Left lung (tissue), 10 donors: ENCODE results near the gene LRRC23. TPM values are rescaled to one million over a fixed set of nuclear protein-coding genes. Genes with fewer than 3 reads are reported as not detected.

Experiments used
- ATAC-seq: fragments of 200-7000 bp; cut with Tn5 transposase; one replicate; pipeline ENCODE4 v1.9.1; 2020; ENCODE audit warnings: moderate library complexity
- DNase-seq, 4 donors: peaks; one replicate each; pipeline ENCODE4 v3.0.0-alpha.2; 2013 to 2020
- H3K27ac ChIP-seq, 2 donors: fragments of 200-600 bp; sonication (generic) in 1 of 2; one replicate each; pipeline versions ENCODE4 v1.5.0 to v1.8.0; 2020 to 2021
- H3K27me3 ChIP-seq, 2 donors: fragments of 200-600 bp; sonication (generic) in 1 of 2; one replicate each; pipeline versions ENCODE4 v1.5.0 to v1.8.0; 2020 to 2021
- H3K36me3 ChIP-seq, 2 donors: fragments of 200-600 bp; sonication (generic) in 1 of 2; one replicate each; pipeline versions ENCODE4 v1.5.0 to v1.8.0; 2020 to 2021
- H3K4me1 ChIP-seq, 2 donors: fragments of 200-600 bp; one replicate each; pipeline ENCODE4 v1.8.0; 2021
- H3K4me3 ChIP-seq, 2 donors: fragments of 200-600 bp; sonication (generic) in 1 of 2; one replicate each; pipeline versions ENCODE4 v1.5.0 to v1.8.0; 2020 to 2021; ENCODE audit warnings: mild to moderate bottlenecking in 1 of 2
- H3K9me3 ChIP-seq, 2 donors: fragments of 200-600 bp; sonication (generic) in 1 of 2; one replicate each; pipeline versions ENCODE4 v1.5.0 to v1.8.0; 2020 to 2021
- CTCF ChIP-seq, 2 donors: fragments of 200-600 bp; sonication (generic) in 1 of 2; IDR thresholded peaks; one replicate each; pipeline versions ENCODE4 v1.5.0 to v1.8.0; 2021; ENCODE audit warnings: antibody characterized with exemption in 2 of 2
- intact Hi-C, 2 donors: fragments of 100-400 bp; cut with DNase I; formaldehyde crosslinking; loops; one replicate each; pipeline versions ENCODE4 v1.11.2 to v1.14.2; 2022
- microRNA-seq, 2 donors: library from miRNA; unstranded; fragments of <30 nt; microRNA quantifications; one replicate each; pipeline ENCODE4, GENCODE V29; 2019
- polyA plus RNA-seq, 6 donors: library from polyadenylated mRNA; unstranded; fragments of 120-200 nt; gene quantifications; one replicate each; pipeline ENCODE4 v1.2.1, GENCODE V29; 2013; ENCODE audit not compliant: insufficient read length in 6 of 6
- total RNA-seq, 2 donors: library from RNA; stranded (reverse); fragmentation: NEBNext Ultra II Directional; extraction: Animal tissue kit (Norgen Biotek cat#: 25700); gene quantifications; one replicate each; pipeline ENCODE4 v1.2.1, GENCODE V29; 2021
- donor health status: DM: no; HTN: yes; CAD: no.
- donor health status: DM: no; HTN: no; CAD: no.

LRRC23 gene
- total and polyA plus RNA-seq, 8 donors: 11.0 to 36.8 (median 22.1) TPM

GRCh38 chr12:6963016-6963731, 58.6 kb downstream of the LRRC23 start:
- peaks cover 3 to 57% of the 10 kb centered on the region in 2 donors for H3K36me3 ChIP-seq
- TF ChIP-seq CTCF (IDR thresholded peaks at IDR 0.05): peak in 1 of 2 donors; percentile 17
- ATAC-seq: peak; percentile 78
- peak overlapping the region; percentile 33 to 47 for H3K4me3 ChIP-seq
- peak overlapping the region; percentile 83 to 93 for H3K27ac ChIP-seq
- no peaks in the 10 kb centered on the region for H3K9me3 ChIP-seq
- intact Hi-C loops: no loop called here
- no peaks in the 10 kb centered on the region for H3K27me3 ChIP-seq
- peak in 3 of 4 donors; percentile 84 to 91 (median 87) for DNase-seq
- H3K4me1 ChIP-seq: peaks cover 31 to 86% of the 10 kb centered on the region in 2 donors

Small RNAs within 50 kb of the gene (microRNA-seq; reads per million reads assigned to microRNA genes)
- gene MIR141: 1,598 to 2,163 reads per million in 2 donors
- gene MIR200C: 13,282 to 16,414 reads per million in 2 donors

Other genes starting within 250 kb of the LRRC23 start
- gene ING4, start 241.7 kb upstream of the LRRC23 start, total RNA-seq: 10 to 100 TPM; 23.1 to 38.0 TPM
- 100 to 1,000 TPM in 4 of 6 donors, 10 to 100 TPM in 2; 88.3 to 113 (median 101) TPM for gene ING4, start 241.7 kb upstream of the LRRC23 start, polyA plus RNA-seq
- gene ZNF384, start 215.4 kb upstream of the LRRC23 start, total RNA-seq: 10 to 100 TPM; 39.3 to 55.0 TPM
- gene ZNF384, start 215.4 kb upstream of the LRRC23 start, polyA plus RNA-seq: 10 to 100 TPM; 86.7 to 97.9 (median 90.2) TPM
- gene PIANP, start 204.0 kb upstream of the LRRC23 start, total RNA-seq: under 1 TPM; 0.18 to 0.44 TPM
- 1 to 10 TPM; 5.5 to 8.0 (median 6.1) TPM for gene PIANP, start 204.0 kb upstream of the LRRC23 start, polyA plus RNA-seq
- 10 to 100 TPM; 66.0 to 67.5 TPM for gene COPS7A, start 180.8 kb upstream of the LRRC23 start, total RNA-seq
- 10 to 100 TPM; 51.4 to 55.0 (median 53.3) TPM for gene COPS7A, start 180.8 kb upstream of the LRRC23 start, polyA plus RNA-seq
- gene MLF2, start 151.7 kb upstream of the LRRC23 start, total RNA-seq: 100 to 1,000 TPM; 142 to 148 TPM
- 100 to 1,000 TPM; 151 to 182 (median 167) TPM for gene MLF2, start 151.7 kb upstream of the LRRC23 start, polyA plus RNA-seq
- 100 to 1,000 TPM; 276 to 322 TPM for gene PTMS, start 138.5 kb upstream of the LRRC23 start, total RNA-seq
- gene PTMS, start 138.5 kb upstream of the LRRC23 start, polyA plus RNA-seq: 100 to 1,000 TPM; 609 to 843 (median 755) TPM
- 1 to 10 TPM in 1 of 2 donors, under 1 TPM in 1; 0.79 to 2.4 TPM for gene LAG3, start 132.3 kb upstream of the LRRC23 start, total RNA-seq
- gene LAG3, start 132.3 kb upstream of the LRRC23 start, polyA plus RNA-seq: 1 to 10 TPM; 1.1 to 3.0 (median 1.7) TPM
- 10 to 100 TPM; 64.5 to 96.2 TPM for gene CD4, start 115.3 kb upstream of the LRRC23 start, total RNA-seq
- 10 to 100 TPM; 90.2 to 97.8 (median 92.9) TPM for gene CD4, start 115.3 kb upstream of the LRRC23 start, polyA plus RNA-seq
- 10 to 100 TPM; 12.7 to 13.7 TPM for gene GPR162, start 83.0 kb upstream of the LRRC23 start, total RNA-seq
- gene GPR162, start 83.0 kb upstream of the LRRC23 start, polyA plus RNA-seq: 10 to 100 TPM in 5 of 6 donors, 1 to 10 TPM in 1; 9.0 to 15.7 (median 11.5) TPM
- gene P3H3, start 76.4 kb upstream of the LRRC23 start, total RNA-seq: 10 to 100 TPM; 18.2 to 33.6 TPM
- 10 to 100 TPM; 18.0 to 41.7 (median 22.3) TPM for gene P3H3, start 76.4 kb upstream of the LRRC23 start, polyA plus RNA-seq
- 1 to 10 TPM; 2.0 to 3.3 TPM for gene GNB3, start 63.9 kb upstream of the LRRC23 start, total RNA-seq
- gene GNB3, start 63.9 kb upstream of the LRRC23 start, polyA plus RNA-seq: 1 to 10 TPM; 3.3 to 7.2 (median 5.4) TPM
- 1 to 10 TPM; 2.0 to 7.7 TPM for gene CDCA3, start 53.5 kb upstream of the LRRC23 start, total RNA-seq
- gene CDCA3, start 53.5 kb upstream of the LRRC23 start, polyA plus RNA-seq: 10 to 100 TPM; 25.3 to 59.2 (median 33.3) TPM
- gene USP5, start 52.7 kb upstream of the LRRC23 start, total RNA-seq: 10 to 100 TPM; 80.2 to 90.2 TPM
- gene USP5, start 52.7 kb upstream of the LRRC23 start, polyA plus RNA-seq: 10 to 100 TPM; 50.8 to 66.3 (median 58.0) TPM
- 100 to 1,000 TPM; 394 to 521 TPM for gene TPI1, start 37.3 kb upstream of the LRRC23 start, total RNA-seq
- 100 to 1,000 TPM; 416 to 483 (median 444) TPM for gene TPI1, start 37.3 kb upstream of the LRRC23 start, polyA plus RNA-seq
- 10 to 100 TPM; 24.5 to 27.1 TPM for gene SPSB2, start 31.5 kb upstream of the LRRC23 start, total RNA-seq
- 10 to 100 TPM in 1 of 6 donors, 1 to 10 TPM in 5; 3.4 to 13.8 (median 7.2) TPM for gene SPSB2, start 31.5 kb upstream of the LRRC23 start, polyA plus RNA-seq
- gene ENO2, start 9.8 kb downstream of the LRRC23 start, total RNA-seq: 10 to 100 TPM; 42.3 to 50.0 TPM
- 10 to 100 TPM in 5 of 6 donors, 1 to 10 TPM in 1; 9.3 to 22.0 (median 14.3) TPM for gene ENO2, start 9.8 kb downstream of the LRRC23 start, polyA plus RNA-seq
- gene ATN1, start 23.1 kb downstream of the LRRC23 start, total RNA-seq: 100 to 1,000 TPM in 1 of 2 donors, 10 to 100 TPM in 1; 96.9 to 107 TPM
- 100 to 1,000 TPM in 5 of 6 donors, 10 to 100 TPM in 1; 94.9 to 134 (median 115) TPM for gene ATN1, start 23.1 kb downstream of the LRRC23 start, polyA plus RNA-seq
- not detected for gene RNU7-1, start 39.0 kb downstream of the LRRC23 start, total RNA-seq
- gene RNU7-1, start 39.0 kb downstream of the LRRC23 start, polyA plus RNA-seq: 1 to 10 TPM in 2 of 6 donors, not detected in 4; 7.9 to 9.7 TPM
- 100 to 1,000 TPM; 159 to 194 TPM for gene C12orf57, start 39.2 kb downstream of the LRRC23 start, total RNA-seq
- 100 to 1,000 TPM; 175 to 239 (median 204) TPM for gene C12orf57, start 39.2 kb downstream of the LRRC23 start, polyA plus RNA-seq
- gene PTPN6, start 46.5 kb downstream of the LRRC23 start, total RNA-seq: 100 to 1,000 TPM in 1 of 2 donors, 10 to 100 TPM in 1; 74.6 to 145 TPM
- 10 to 100 TPM; 17.4 to 21.2 (median 18.3) TPM for gene PTPN6, start 46.5 kb downstream of the LRRC23 start, polyA plus RNA-seq
- 100 to 1,000 TPM; 113 to 142 TPM for gene PHB2, start 65.8 kb downstream of the LRRC23 start, total RNA-seq
- 100 to 1,000 TPM; 280 to 322 (median 302) TPM for gene PHB2, start 65.8 kb downstream of the LRRC23 start, polyA plus RNA-seq
- 10 to 100 TPM; 36.3 to 46.6 TPM for gene EMG1, start 66.1 kb downstream of the LRRC23 start, total RNA-seq
- gene EMG1, start 66.1 kb downstream of the LRRC23 start, polyA plus RNA-seq: 10 to 100 TPM; 45.3 to 52.3 (median 47.6) TPM
- 100 to 1,000 TPM in 1 of 2 donors, 10 to 100 TPM in 1; 74.5 to 108 TPM for gene LPCAT3, start 113.7 kb downstream of the LRRC23 start, total RNA-seq
- gene LPCAT3, start 113.7 kb downstream of the LRRC23 start, polyA plus RNA-seq: 10 to 100 TPM; 54.7 to 70.7 (median 61.9) TPM
- 100 to 1,000 TPM; 302 to 326 TPM for gene C1S, start 155.9 kb downstream of the LRRC23 start, total RNA-seq
- 100 to 1,000 TPM; 111 to 134 (median 120) TPM for gene C1S, start 155.9 kb downstream of the LRRC23 start, polyA plus RNA-seq
- gene C1R, start 187.6 kb downstream of the LRRC23 start, total RNA-seq: 100 to 1,000 TPM; 403 to 693 TPM
- gene C1R, start 187.6 kb downstream of the LRRC23 start, polyA plus RNA-seq: 10 to 100 TPM; 69.3 to 98.5 (median 80.1) TPM
- gene C1RL, start 204.4 kb downstream of the LRRC23 start, total RNA-seq: 10 to 100 TPM; 65.9 to 72.7 TPM
- gene C1RL, start 204.4 kb downstream of the LRRC23 start, polyA plus RNA-seq: 10 to 100 TPM; 55.4 to 66.3 (median 61.4) TPM
- gene RBP5, start 224.1 kb downstream of the LRRC23 start, total RNA-seq: 1 to 10 TPM; 1.2 to 2.3 TPM
- 10 to 100 TPM; 14.2 to 26.5 (median 22.1) TPM for gene RBP5, start 224.1 kb downstream of the LRRC23 start, polyA plus RNA-seq
- gene CLSTN3, start 225.5 kb downstream of the LRRC23 start, total RNA-seq: 10 to 100 TPM; 30.3 to 45.8 TPM
- gene CLSTN3, start 225.5 kb downstream of the LRRC23 start, polyA plus RNA-seq: 10 to 100 TPM; 58.4 to 80.9 (median 67.0) TPM